Fibroblast of lung (primary cell): ENCODE data around the gene MRPL55. TPM values are rescaled to one million over a fixed set of nuclear protein-coding genes. Genes with fewer than 3 reads are reported as not detected.
A peak's percentile ranks its signal among the peaks of the same experiment; 100 is the strongest.

Experiments
- DNase-seq, 2 donors: peaks; one replicate each; pipeline versions ENCODE4 v3.0.0 to v3.0.0-alpha.2; 2010; ENCODE audit warnings: low read depth in 2 of 2
- H2AFZ ChIP-seq: 2 replicates; pipeline ENCODE4 v1.5.1; 2012; ENCODE audit warnings: low read length, control low read depth, inconsistent platforms
- H3K27ac ChIP-seq: 2 replicates; pipeline ENCODE4 v1.5.1; 2011; ENCODE audit warnings: low read length, control low read depth; ENCODE audit not compliant: insufficient read depth
- H3K27me3 ChIP-seq: 2 replicates; pipeline ENCODE4 v1.5.1; 2011; ENCODE audit warnings: mild to moderate bottlenecking, low read length; ENCODE audit not compliant: control insufficient read depth, insufficient read depth
- H3K36me3 ChIP-seq: 2 replicates; pipeline ENCODE4 v1.5.1; 2011; ENCODE audit warnings: low read length; ENCODE audit not compliant: control insufficient read depth, insufficient read depth
- H3K4me1 ChIP-seq: 2 replicates; pipeline ENCODE4 v1.5.1; 2011; ENCODE audit warnings: low read length; ENCODE audit not compliant: control insufficient read depth, insufficient read depth; ENCODE audit errors: extremely low read depth
- H3K4me2 ChIP-seq: 2 replicates; pipeline ENCODE4 v1.5.1; 2011; ENCODE audit warnings: low read length, control low read depth; ENCODE audit not compliant: insufficient read depth; ENCODE audit errors: extremely low read depth
- H3K4me3 ChIP-seq, 4 experiments: fragments of 200-600 bp in 1 of 4; sonication (generic) in 1 of 4; replicated peaks in 1 of 4; 2 replicates each; pipeline ENCODE4 v1.5.1; 2011 to 2016; ENCODE audit warnings: low read length in 4 of 4, low read depth in 3 of 4, mild to moderate bottlenecking in 3 of 4, control low read depth in 2 of 4, inconsistent platforms in 1 of 4, mixed read lengths in 1 of 4; ENCODE audit not compliant: insufficient read depth in 1 of 4; ENCODE audit errors: control extremely low read depth in 1 of 4
- H3K79me2 ChIP-seq: 2 replicates; pipeline ENCODE4 v1.5.1; 2012; ENCODE audit warnings: mild to moderate bottlenecking, low read length, inconsistent platforms; ENCODE audit not compliant: control insufficient read depth, insufficient read depth
- H3K9ac ChIP-seq: 2 replicates; pipeline ENCODE4 v1.5.1; 2011; ENCODE audit warnings: mild to moderate bottlenecking, low read length, control low read depth; ENCODE audit not compliant: insufficient read depth
- H3K9me3 ChIP-seq: 2 replicates; pipeline ENCODE4 v1.5.1; 2012; ENCODE audit warnings: low read depth, low read length; ENCODE audit not compliant: control insufficient read depth, insufficient read depth
- H4K20me1 ChIP-seq: 2 replicates; pipeline ENCODE4 v1.5.1; 2011; ENCODE audit warnings: low read length; ENCODE audit not compliant: control insufficient read depth, insufficient read depth; ENCODE audit errors: extremely low read depth
- CTCF ChIP-seq, 2 donors: IDR thresholded peaks in 1 of 2; conservative IDR thresholded peaks in 1 of 2; 1 replicate in 1 of 2; 2 replicates in 1 of 2; pipeline ENCODE4 v1.5.1; 2011 to 2012; ENCODE audit warnings: low read length in 2 of 2, control low read depth in 1 of 2, inconsistent platforms in 1 of 2, low read depth in 1 of 2, mild to moderate bottlenecking in 1 of 2
- EZH2 ChIP-seq: IDR thresholded peaks from 2 replicates; pipeline ENCODE4 v1.5.1; 2012; ENCODE audit warnings: low read length, control low read depth, mild to moderate bottlenecking; ENCODE audit errors: missing control alignments
- polyA plus RNA-seq, 2 donors: library from polyadenylated mRNA; depleted of rRNA in 1 of 2; stranded (reverse) in 1 of 2; unstranded in 1 of 2; fragments of >200 nt; gene quantifications; 2 replicates each; pipeline ENCODE4 v1.2.1, GENCODE V29; 2011 to 2012; ENCODE audit warnings: missing spikeins in 1 of 2
- total RNA-seq: library from RNA; depleted of rRNA; stranded (reverse); fragments of >200 nt; gene quantifications from 2 replicates; pipeline ENCODE4 v1.2.1, GENCODE V29; 2014

Gene MRPL55
- total and polyA plus RNA-seq, 2 donors (not counting 1 experiment from before 2014, with no cell fraction given) = 39.5 to 51.7 TPM

GRCh38 chr1:228152097-228152917 lies 43.2 kb upstream of the MRPL55 start:
- Histone ChIP-seq H4K20me1 (no peaks in the 10 kb centered on the region), H3K4me3 (no peak overlapping the region), H2AFZ (no peak overlapping the region), H3K27me3 (no peaks in the 10 kb centered on the region), H3K9ac (no peak overlapping the region), H3K36me3 (peaks cover 5% of the 10 kb centered on the region), H3K9me3 (no peaks in the 10 kb centered on the region), H3K27ac (no peak overlapping the region), H3K4me2 (no peak overlapping the region), H3K79me2 (peaks cover 15% of the 10 kb centered on the region), H3K4me1 (peaks cover 34% of the 10 kb centered on the region)
- TF ChIP-seq EZH2 (no peak), CTCF (conservative IDR thresholded peaks at IDR 0.05 in 1 of 2, IDR thresholded peaks at IDR 0.05 in 1 of 2; ENCODE audit: low read depth in 1 of 2, low read length in 2 of 2) (no peak)
- DNase-seq = no peak

- peak overlapping the region; percentile 56 for H3K4me2 ChIP-seq
- peak overlapping the region; percentile 78 for H3K27ac ChIP-seq
- peaks cover 10% of the 10 kb centered on the region for H3K36me3 ChIP-seq
- no peaks in the 10 kb centered on the region for H3K9me3 ChIP-seq
- H3K4me1 ChIP-seq = peaks cover 34% of the 10 kb centered on the region
- TF ChIP-seq CTCF (conservative IDR thresholded peaks at IDR 0.05 in 1 of 2, IDR thresholded peaks at IDR 0.05 in 1 of 2; ENCODE audit: low read depth in 1 of 2, low read length in 2 of 2) (no peak), EZH2 (no peak)
- no peaks in the 10 kb centered on the region for H3K27me3 ChIP-seq
- H3K9ac ChIP-seq = peak overlapping the region; percentile 23
- H3K4me3 ChIP-seq = peak overlapping the region in 1 of 4 experiments; percentile 49
- no peaks in the 10 kb centered on the region for H4K20me1 ChIP-seq
- peaks cover 25% of the 10 kb centered on the region for H3K79me2 ChIP-seq
- H2AFZ ChIP-seq = no peak overlapping the region
- no peak for DNase-seq
Measured at GRCh38 chr1:228151180-228151925, 42.3 kb upstream of the MRPL55 start.

DNA sequence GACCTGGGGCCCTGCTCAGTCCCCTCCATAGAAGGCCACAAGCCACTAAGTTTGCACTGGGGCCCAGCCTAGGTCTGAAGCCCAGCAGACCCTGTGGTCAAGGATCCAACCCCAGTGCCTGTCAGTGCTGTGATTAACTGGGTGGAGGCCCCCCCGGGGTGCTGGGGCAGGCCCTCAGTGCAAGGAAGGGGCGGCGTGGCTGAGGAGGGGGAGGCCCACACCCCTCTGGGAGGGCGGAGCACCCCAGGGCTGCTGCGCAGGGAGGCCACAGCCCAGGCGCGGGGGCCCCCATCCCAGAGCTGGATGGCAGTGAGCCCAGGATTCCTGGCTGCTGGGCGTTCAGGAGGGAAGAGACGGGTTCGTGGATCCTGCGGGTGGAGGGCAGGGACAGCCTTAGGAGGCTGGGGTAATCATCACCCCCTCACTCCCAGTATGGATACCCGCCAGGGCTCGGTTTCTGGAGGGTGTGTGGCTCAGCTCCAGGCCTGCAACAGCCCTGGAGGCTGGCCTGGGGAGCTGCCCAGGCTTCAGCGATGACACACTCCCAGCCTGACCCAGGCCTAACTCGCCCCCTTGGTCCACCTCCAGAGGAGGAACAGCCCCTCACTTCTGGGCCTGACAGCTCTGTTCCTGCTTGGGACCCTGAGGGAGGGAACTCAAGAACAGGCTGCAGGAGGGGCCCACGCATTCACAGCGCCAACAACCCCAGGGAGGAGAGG lies 41.5 kb upstream of the MRPL55 start:
- DNase-seq = peak; percentile 82 to 97
- Histone ChIP-seq H3K9ac (peak overlapping the region; percentile 36), H2AFZ (no peak overlapping the region), H3K4me1 (peaks cover 34% of the 10 kb centered on the region), H3K79me2 (peaks cover 32% of the 10 kb centered on the region), H3K4me3 (peak overlapping the region in 1 of 4 experiments; percentile 49), H3K27ac (peak overlapping the region; percentile 78), H3K27me3 (no peaks in the 10 kb centered on the region), H4K20me1 (no peaks in the 10 kb centered on the region), H3K4me2 (peak overlapping the region; percentile 56), H3K9me3 (no peaks in the 10 kb centered on the region), H3K36me3 (peaks cover 16% of the 10 kb centered on the region)
- no peak for TF ChIP-seq CTCF (conservative IDR thresholded peaks at IDR 0.05 in 1 of 2, IDR thresholded peaks at IDR 0.05 in 1 of 2; ENCODE audit: low read depth in 1 of 2, low read length in 2 of 2)
